ENCODE measurements around the gene NACC2.

- TF ChIP-seq CTCF (IDR thresholded peaks at IDR 0.05) (no peak), POLR2A (IDR thresholded peaks at IDR 0.05) (no peak)
Measured at GRCh38 chr9:136024286-136024685, 70.8 kb downstream of the NACC2 start.
